HG02885 (cell line): ENCODE results near the gene PLEKHG2.

ENCODE experiments used
- ATAC-seq: cut with Tn5 transposase; IDR thresholded peaks from one replicate; pipeline ENCODE4 v1.9.1; 2021; ENCODE audit warnings: mild to moderate bottlenecking; ENCODE audit not compliant: unreplicated experiment, poor library complexity

Gene PLEKHG2

GRCh38 chr19:39405261-39405957 is 7.1 kb upstream of the PLEKHG2 start:
- no peak for ATAC-seq

GRCh38 chr19:39405958-39406655 is 6.4 kb upstream of the PLEKHG2 start:
- ATAC-seq = no peak

DNA sequence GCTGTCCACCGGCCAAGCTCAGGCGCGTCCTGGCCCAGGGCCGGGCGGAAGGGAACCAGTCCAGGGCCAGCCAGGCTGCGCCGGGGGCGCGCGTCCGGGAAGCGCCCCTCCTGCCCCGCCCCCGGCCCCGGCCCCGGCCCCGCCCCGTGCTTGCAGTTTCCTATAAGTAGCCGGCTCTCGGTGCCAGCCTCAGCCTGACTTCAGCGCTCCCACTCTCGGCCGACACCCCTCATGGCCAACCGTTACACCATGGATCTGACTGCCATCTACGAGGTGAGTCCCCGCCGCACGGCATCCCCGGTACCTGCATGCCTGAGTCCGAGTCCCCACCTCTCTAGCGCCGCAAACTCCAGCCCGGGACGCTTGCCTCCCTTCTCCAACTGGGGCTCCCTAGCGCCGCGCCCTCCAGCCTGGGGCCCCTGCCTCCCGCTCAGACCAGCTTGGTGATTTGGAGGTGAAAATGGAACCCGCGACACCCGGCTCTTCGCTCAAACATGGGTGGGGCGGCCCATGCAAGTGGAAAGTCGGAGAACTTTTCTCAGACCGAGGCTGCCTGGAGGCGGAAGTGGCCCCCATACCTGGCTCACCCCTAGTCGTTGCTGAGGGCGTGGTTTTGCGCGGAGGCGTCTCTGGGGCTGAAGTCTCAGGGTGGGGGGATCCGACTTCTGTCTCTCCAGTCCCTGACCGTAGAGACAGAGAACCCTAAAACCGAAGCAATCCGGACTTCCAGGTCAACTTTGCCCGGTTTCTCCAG is 5.6 kb upstream of the PLEKHG2 start, which contains the start of gene ZFP36:
Gene ZFP36, plus strand, starts transcription at position 192 of the 754 bp plus-strand sequence. Its CDS starts 58 bp downstream, at position 250.
- no peak for ATAC-seq

GRCh38 chr19:39407410-39407659 is 5.1 kb upstream of the PLEKHG2 start:
- no peak for ATAC-seq

DNA sequence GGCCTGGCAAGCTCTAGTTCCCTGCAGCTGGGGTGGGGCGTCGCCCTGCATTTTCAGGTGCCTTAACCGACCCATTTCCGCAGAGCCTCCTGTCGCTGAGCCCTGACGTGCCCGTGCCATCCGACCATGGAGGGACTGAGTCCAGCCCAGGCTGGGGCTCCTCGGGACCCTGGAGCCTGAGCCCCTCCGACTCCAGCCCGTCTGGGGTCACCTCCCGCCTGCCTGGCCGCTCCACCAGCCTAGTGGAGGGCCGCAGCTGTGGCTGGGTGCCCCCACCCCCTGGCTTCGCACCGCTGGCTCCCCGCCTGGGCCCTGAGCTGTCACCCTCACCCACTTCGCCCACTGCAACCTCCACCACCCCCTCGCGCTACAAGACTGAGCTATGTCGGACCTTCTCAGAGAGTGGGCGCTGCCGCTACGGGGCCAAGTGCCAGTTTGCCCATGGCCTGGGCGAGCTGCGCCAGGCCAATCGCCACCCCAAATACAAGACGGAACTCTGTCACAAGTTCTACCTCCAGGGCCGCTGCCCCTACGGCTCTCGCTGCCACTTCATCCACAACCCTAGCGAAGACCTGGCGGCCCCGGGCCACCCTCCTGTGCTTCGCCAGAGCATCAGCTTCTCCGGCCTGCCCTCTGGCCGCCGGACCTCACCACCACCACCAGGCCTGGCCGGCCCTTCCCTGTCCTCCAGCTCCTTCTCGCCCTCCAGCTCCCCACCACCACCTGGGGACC is 4.6 kb upstream of the PLEKHG2 start:
- ATAC-seq = no peak

DNA sequence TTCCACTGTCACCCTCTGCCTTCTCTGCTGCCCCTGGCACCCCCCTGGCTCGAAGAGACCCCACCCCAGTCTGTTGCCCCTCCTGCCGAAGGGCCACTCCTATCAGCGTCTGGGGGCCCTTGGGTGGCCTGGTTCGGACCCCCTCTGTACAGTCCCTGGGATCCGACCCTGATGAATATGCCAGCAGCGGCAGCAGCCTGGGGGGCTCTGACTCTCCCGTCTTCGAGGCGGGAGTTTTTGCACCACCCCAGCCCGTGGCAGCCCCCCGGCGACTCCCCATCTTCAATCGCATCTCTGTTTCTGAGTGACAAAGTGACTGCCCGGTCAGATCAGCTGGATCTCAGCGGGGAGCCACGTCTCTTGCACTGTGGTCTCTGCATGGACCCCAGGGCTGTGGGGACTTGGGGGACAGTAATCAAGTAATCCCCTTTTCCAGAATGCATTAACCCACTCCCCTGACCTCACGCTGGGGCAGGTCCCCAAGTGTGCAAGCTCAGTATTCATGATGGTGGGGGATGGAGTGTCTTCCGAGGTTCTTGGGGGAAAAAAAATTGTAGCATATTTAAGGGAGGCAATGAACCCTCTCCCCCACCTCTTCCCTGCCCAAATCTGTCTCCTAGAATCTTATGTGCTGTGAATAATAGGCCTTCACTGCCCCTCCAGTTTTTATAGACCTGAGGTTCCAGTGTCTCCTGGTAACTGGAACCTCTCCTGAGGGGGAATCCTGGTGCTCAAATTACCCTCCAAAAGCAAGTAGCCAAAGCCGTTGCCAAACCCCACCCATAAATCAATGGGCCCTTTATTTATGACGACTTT is 3.9 kb upstream of the PLEKHG2 start:
- ATAC-seq = no peak

DNA sequence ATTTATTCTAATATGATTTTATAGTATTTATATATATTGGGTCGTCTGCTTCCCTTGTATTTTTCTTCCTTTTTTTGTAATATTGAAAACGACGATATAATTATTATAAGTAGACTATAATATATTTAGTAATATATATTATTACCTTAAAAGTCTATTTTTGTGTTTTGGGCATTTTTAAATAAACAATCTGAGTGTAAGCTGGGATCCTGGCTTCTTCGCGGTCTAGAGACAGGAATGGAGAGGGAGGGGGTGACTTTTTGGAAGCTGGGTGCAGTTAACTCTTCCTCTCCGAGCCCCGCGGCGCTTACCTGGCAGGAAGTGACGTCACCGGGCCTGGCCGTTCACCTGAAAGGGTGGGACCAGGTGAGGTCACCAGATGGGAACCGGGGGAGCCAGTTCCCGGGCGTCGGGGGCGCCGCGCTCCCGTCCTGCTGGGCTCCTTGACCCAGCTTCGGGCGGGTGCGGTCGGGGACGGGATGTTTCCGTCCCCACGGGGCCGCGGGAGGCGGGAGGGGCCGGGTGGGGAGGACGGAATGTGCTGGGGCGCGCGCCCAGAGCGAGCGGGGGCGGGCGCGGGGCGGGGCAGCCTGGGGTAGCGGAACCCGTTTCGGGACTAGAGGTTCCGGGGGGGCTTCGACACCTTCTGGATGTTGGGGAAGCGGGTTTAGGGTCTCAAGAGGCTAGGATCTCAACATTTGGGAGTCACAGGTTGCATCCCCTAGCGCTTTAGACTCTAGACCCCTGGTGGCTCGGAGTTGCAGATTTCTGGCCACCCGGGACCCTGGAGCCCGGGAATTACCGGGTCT is 3.1 kb upstream of the PLEKHG2 start:
- no peak for ATAC-seq

DNA sequence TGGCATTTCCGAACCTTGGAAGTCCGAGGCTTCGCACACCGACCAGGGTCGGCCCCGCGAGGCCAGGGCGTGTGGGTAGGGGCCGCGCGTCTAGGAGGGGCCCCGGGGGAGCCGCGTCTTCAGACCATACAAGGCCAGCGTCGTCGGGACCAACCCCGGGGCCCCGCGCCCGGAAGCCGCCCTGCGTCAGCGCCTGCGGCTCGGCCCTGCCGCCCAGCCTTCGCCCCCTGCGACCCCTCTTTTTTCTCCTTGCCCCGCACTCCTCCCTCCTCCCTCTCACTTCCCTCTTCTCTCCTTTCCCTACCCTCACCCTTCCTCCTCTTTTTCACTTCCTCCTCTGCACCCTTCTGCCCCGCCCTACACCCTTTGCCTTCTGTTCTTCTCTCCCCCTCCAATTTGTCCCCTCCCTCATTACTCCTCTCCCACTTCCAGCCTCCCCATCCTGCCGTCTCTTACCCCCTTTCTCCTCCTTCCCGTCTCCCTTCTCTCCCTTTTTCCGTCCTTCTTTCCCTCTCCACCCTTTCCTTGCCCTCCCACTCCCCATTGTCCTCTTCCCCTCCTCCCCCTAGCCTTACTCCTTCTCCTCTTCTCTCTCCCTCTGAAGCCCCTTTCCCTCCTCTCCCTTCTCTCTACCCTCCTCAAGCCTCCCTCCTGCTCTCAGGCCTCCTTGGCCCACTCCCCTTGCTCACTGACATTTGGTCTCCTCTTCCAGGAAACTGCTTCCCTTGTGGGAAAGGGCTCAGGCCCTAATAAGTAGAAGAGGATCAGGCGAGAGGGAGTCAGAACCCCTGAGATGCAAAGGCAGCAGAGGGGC is 2.2 kb upstream of the PLEKHG2 start:
- no peak for ATAC-seq

GRCh38 chr19:39410831-39411080 is 1.7 kb upstream of the PLEKHG2 start:
- no peak for ATAC-seq

GRCh38 chr19:39411081-39411831 is 1.2 kb upstream of the PLEKHG2 start:
- no peak for ATAC-seq

- peak; percentile 25 for ATAC-seq
Observed at GRCh38 chr19:39411832-39412099, 703 bp upstream of the PLEKHG2 start.

- ATAC-seq = no peak
Observed at GRCh38 chr19:39412867-39413271, 400 bp downstream of the PLEKHG2 start.

GRCh38 chr19:39413272-39413910 is 922 bp downstream of the PLEKHG2 start:
- no peak for ATAC-seq

DNA sequence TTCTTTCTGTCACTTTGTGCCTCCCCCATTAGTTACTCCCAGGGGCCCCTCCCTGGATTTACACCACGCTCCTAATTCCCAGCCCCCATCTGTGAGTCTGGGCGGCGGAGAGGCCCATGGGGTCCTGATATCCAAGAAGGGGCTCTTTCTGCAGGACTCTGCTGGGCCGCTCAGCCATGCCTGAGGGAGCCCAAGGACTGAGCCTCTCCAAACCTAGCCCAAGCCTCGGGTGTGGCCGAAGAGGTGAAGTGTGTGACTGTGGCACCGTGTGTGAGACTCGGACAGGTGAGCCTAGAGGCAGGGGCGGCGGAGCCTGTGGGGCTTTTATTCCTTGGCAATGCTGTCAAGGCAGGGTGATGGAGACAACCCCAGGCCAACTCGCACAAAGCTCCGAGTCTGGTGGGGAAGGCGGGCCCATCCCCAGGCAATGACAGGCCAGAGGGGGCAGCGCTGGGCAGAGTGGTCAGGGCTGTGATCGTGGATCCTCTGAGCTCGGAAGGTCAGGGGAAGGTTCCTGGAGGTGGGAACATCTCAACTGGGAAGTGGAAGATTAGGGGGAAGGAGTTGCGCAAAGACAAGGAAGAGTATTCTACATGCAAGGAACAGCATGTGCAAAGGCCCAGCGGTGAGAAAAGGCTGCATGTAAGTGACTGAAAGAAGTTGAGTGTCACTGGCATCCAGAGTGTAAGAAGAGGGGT is 1.6 kb downstream of the PLEKHG2 start:
- no peak for ATAC-seq

DNA sequence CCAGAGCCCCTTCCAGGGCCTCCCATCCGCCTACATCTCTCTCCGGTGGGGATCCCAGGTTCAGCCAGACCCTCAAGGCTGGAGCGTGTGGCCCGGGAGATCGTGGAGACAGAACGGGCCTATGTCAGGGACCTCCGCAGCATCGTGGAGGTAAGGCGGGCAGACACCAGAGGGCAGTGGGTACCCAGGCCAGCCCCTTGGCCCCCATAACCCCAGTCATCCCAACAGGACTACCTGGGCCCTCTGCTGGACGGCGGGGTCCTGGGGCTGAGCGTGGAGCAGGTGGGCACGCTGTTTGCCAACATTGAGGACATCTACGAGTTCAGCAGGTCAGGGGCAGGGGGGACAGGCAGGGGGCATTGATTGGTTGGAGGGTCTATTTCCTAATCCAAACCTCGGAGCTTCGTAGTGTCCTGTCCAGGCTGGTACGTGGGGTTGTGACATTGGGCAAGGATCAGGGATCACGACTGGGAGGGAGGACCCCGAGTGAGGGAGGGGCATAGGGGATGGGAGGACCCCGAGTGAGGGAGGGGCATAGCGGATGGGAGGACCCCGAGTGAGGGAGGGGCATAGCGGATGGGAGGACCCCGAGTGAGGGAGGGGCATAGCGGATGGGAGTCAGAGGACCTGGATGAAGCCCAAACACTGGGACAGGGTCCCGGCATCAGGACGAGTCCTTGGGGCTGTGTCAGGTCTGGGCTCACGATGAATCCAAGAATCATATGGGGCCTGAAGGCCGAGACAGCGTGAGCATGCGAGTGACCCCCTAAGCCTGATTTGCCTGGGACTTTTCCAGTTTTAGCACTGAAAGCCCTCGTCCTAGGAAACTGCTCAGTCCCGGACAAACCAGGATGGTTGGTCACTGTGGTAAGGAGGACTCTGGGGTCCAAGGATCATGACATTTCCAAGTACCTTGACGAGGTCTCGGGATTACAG is 2.9 kb downstream of the PLEKHG2 start:
- no peak for ATAC-seq
